ENCODE data around the gene PGA5. TPM values are rescaled to one million over a fixed set of nuclear protein-coding genes. Genes with fewer than 3 reads are reported as not detected.

PGA5 gene
- total and polyA plus RNA-seq, 10 of the 15 experiments (the other 5 are each of a cell fraction or from before 2014, with no cell fraction given): not detected

- TF ChIP-seq MYB (IDR thresholded peaks at IDR 0.05; ENCODE audit: borderline replicate concordance, low read depth, low read length): no peak
These were observed 45.8 kb upstream of the PGA5 start (continued) for GRCh38 chr11:61194981-61195695.

DNA sequence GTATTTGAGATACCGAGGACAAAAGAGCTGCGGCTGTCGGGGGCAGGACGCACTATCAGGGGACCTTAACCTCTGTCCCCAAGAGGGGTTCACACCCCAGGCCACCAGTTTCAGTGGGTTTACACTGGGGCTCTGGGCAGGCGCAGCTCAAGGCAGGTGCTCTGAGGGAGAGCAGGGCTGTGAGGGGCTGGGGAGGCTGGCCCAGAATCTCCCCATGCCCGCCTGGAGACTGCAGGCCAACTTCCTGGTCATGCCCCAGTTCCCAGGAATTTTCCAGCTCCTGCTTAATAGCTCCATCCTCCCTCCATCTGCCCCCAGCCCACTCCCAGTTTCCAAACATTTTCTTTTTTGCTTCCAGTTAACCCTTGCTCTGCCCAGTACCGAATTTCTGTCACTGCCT lies 45.3 kb upstream of the PGA5 start:
- H3K9ac ChIP-seq (ENCODE audit: control insufficient read depth, insufficient read depth, low read length): no peak overlapping the region
- ChIA-PET SMC1A (ENCODE audit: uncharacterized antibody, unreplicated experiment) (interaction anchor here (0.8 to 2.1 kb wide), 2 partner anchors 56 to 250 kb away, joined by 3 to 4 read pairs; no protein-coding TSS in a partner anchor), POLR2A (no interaction called here), RAD21 (ENCODE audit: unreplicated experiment) (no interaction called here), CTCF (interaction anchor here (1.0 to 1.9 kb wide), 2 partner anchors 9 to 75 kb away, joined by 4 to 8 read pairs; no protein-coding TSS in a partner anchor)
- in situ Hi-C loops (cut with MboI) (no loop called here), intact Hi-C loops (cut with micrococcal nuclease; ENCODE audit: unreplicated experiment) (no loop called here)
- H3K9me3 ChIP-seq (replicated peaks; ENCODE audit: control insufficient read depth, insufficient read depth, low read length): peaks cover 3% of the 10 kb centered on the region; the same call in 2 of the 3 replicates
- H2AFZ ChIP-seq (ENCODE audit: control insufficient read depth, low read depth, low read length): no peak overlapping the region
- FAIRE-seq: no peak
- H4K20me1 ChIP-seq (ENCODE audit: control insufficient read depth, insufficient read depth): no peaks in the 10 kb centered on the region
- WGBS (ENCODE audit: insufficient coverage, insufficient replicate concordance, low lambda C conversion rate, missing lambda C conversion rate): 51% methylated on average over 7 of the region's 7 CpGs
- no peaks in the 10 kb centered on the region for H3K79me2 ChIP-seq (ENCODE audit: control insufficient read depth, insufficient read depth, low read length)
- H3K4me1 ChIP-seq (ENCODE audit: control insufficient read depth, insufficient read depth, low read length): no peaks in the 10 kb centered on the region
- BruUV-seq (replicated peaks): no TSS peak
- H3K4me3 ChIP-seq: no peak overlapping the region
- TF ChIP-seq, protein P1, sequence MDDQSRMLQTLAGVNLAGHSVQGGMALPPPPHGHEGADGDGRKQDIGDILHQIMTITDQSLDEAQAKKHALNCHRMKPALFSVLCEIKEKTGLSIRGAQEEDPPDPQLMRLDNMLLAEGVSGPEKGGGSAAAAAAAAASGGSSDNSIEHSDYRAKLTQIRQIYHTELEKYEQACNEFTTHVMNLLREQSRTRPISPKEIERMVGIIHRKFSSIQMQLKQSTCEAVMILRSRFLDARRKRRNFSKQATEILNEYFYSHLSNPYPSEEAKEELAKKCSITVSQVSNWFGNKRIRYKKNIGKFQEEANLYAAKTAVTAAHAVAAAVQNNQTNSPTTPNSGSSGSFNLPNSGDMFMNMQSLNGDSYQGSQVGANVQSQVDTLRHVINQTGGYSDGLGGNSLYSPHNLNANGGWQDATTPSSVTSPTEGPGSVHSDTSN (IDR thresholded peaks at IDR 0.05; ENCODE audit: insufficient replicate concordance, low read depth, low read length): no peak
- no peak for TF ChIP-seq ASH2L (IDR thresholded peaks at IDR 0.05; ENCODE audit: borderline replicate concordance, low read depth)
- no peak for TF ChIP-seq ZNF24 (IDR thresholded peaks at IDR 0.05)
- TF ChIP-seq, protein P2, sequence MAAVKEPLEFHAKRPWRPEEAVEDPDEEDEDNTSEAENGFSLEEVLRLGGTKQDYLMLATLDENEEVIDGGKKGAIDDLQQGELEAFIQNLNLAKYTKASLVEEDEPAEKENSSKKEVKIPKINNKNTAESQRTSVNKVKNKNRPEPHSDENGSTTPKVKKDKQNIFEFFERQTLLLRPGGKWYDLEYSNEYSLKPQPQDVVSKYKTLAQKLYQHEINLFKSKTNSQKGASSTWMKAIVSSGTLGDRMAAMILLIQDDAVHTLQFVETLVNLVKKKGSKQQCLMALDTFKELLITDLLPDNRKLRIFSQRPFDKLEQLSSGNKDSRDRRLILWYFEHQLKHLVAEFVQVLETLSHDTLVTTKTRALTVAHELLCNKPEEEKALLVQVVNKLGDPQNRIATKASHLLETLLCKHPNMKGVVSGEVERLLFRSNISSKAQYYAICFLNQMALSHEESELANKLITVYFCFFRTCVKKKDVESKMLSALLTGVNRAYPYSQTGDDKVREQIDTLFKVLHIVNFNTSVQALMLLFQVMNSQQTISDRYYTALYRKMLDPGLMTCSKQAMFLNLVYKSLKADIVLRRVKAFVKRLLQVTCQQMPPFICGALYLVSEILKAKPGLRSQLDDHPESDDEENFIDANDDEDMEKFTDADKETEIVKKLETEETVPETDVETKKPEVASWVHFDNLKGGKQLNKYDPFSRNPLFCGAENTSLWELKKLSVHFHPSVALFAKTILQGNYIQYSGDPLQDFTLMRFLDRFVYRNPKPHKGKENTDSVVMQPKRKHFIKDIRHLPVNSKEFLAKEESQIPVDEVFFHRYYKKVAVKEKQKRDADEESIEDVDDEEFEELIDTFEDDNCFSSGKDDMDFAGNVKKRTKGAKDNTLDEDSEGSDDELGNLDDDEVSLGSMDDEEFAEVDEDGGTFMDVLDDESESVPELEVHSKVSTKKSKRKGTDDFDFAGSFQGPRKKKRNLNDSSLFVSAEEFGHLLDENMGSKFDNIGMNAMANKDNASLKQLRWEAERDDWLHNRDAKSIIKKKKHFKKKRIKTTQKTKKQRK (IDR thresholded peaks at IDR 0.05; ENCODE audit: low read depth, low read length): no peak
- no peaks in the 10 kb centered on the region for H3K27me3 ChIP-seq (replicated peaks in 1 of 2; ENCODE audit: control insufficient read depth in 2 of 2, insufficient read depth in 2 of 2, low read length in 1 of 2)
- no peak for ATAC-seq
- no peak for DNase-seq (ENCODE audit: low read depth, low spot score)
- no peak overlapping the region for H3K4me2 ChIP-seq (ENCODE audit: control insufficient read depth, insufficient read depth)
- H3K36me3 ChIP-seq (ENCODE audit: control insufficient read depth in 2 of 2, insufficient read depth in 2 of 2, low read length in 1 of 2): no peaks in the 10 kb centered on the region
- no peak overlapping the region for H3K27ac ChIP-seq (ENCODE audit: control insufficient read depth, insufficient read depth)
